DND-41 (cell line): Measurements from ENCODE around the gene OR6B3.

Experiments used
- CTCF ChIP-seq: IDR thresholded peaks from 2 replicates; pipeline ENCODE4 v1.5.1; 2012; ENCODE audit warnings: borderline replicate concordance, low read length, moderate library complexity, mild to moderate bottlenecking; ENCODE audit not compliant: poor library complexity, severe bottlenecking; ENCODE audit errors: extremely low read depth
- EZH2 ChIP-seq: IDR thresholded peaks from 3 replicates; pipeline ENCODE4 v1.6.1; 2012; ENCODE audit warnings: borderline replicate concordance, low read depth, mild to moderate bottlenecking, moderate library complexity, low read length, inconsistent platforms; ENCODE audit not compliant: severe bottlenecking

DNA sequence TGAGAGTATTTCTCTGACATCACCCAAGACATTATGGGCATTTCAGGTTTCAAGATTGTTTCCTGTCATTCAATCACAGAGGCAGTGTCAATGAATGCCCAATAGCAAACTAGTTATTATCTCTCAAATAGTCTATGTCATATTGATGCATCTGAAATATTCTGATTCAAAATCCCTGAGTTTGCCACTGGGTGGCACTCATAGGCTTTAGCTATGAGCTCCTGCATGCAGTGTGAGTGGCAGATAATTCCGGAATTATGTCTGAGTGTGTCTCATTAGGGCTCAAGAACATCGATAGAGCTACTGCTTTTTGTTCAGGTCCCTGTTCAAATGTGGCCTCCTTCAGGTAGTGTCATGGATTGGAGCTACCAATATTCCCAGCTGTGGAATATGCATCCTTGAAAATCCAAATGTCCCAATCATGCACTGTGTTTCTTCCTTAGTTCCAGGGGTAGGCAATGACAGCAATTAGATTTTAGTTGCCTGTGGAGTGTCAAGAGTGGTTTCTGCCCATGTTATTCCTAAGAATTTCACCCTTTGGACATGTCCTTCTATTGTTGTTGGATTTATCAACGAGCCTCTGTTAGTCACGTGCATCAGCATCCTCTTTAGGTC is 7.8 kb upstream of the OR6B3 start:
- TF ChIP-seq CTCF (peak; percentile 72), EZH2 (no peak)
